Psoas muscle (tissue), 8 donors: Measurements from ENCODE around the gene GALNT9. TPM values are rescaled to one million over a fixed set of nuclear protein-coding genes. Genes with fewer than 3 reads are reported as not detected.
A peak's percentile ranks its signal among the peaks of the same experiment; 100 is the strongest.

Experiments
- ATAC-seq, 4 donors: fragments of 200-7000 bp; cut with Tn5 transposase; one replicate each; pipeline ENCODE4 v1.9.1; 2020; ENCODE audit warnings: moderate library complexity in 3 of 4, mild to moderate bottlenecking in 2 of 4
- DNase-seq, 2 donors: peaks; one replicate each; pipeline ENCODE4 v3.0.0-alpha.2; 2020
- H3K27ac ChIP-seq: fragments of 200-600 bp; one replicate; pipeline ENCODE4 v1.8.0; 2022
- H3K27me3 ChIP-seq, 3 donors: fragments of 200-600 bp in 1 of 3; one replicate each; pipeline versions ENCODE4 v1.6.1 to v1.8.0; 2013 to 2022; ENCODE audit warnings: low read length in 2 of 3, mild to moderate bottlenecking in 2 of 3, moderate library complexity in 1 of 3; ENCODE audit not compliant: insufficient read depth in 3 of 3
- H3K36me3 ChIP-seq, 2 donors: fragments of 200-600 bp in 1 of 2; one replicate each; pipeline versions ENCODE4 v1.6.1 to v1.8.0; 2013 to 2022; ENCODE audit warnings: low read depth in 1 of 2, mild to moderate bottlenecking in 1 of 2, moderate library complexity in 1 of 2; ENCODE audit not compliant: insufficient read depth in 1 of 2
- H3K4me1 ChIP-seq: fragments of 200-600 bp; one replicate; pipeline ENCODE4 v1.8.0; 2022
- H3K4me3 ChIP-seq: fragments of 200-600 bp; one replicate; pipeline ENCODE4 v1.8.0; 2022; ENCODE audit warnings: mild to moderate bottlenecking
- H3K9me3 ChIP-seq: fragments of 200-600 bp; one replicate; pipeline ENCODE4 v1.8.0; 2022
- WGBS, 3 donors: extraction: QIAGEN DNeasy Blood & Tissue Kit; methylation state at CpG; one replicate each; pipeline versions ENCODE4 v1.1.6 to v1.1.7; 2013; 5-methylcytosine and 5-hydroxymethylcytosine counted together
- intact Hi-C, 2 donors: fragments of 100-400 bp; cut with DNase I; formaldehyde crosslinking; loops; one replicate each; pipeline versions ENCODE4 v1.11.0 to v1.14.2; 2022
- polyA plus RNA-seq, 3 donors: library from polyadenylated mRNA; stranded (reverse); fragments of 200-250 nt; gene quantifications; one replicate each; pipeline ENCODE4 v1.2.3, GENCODE V29; 2013
- total RNA-seq, 4 donors: library from RNA; stranded (reverse); fragmentation: NEBNext Ultra II Directional in 2 of 4; extraction: Animal tissue kit (Norgen Biotek cat#: 25700) in 2 of 4; gene quantifications; one replicate each; pipeline versions ENCODE4 v1.2.1 to v1.2.4, GENCODE V29; 2021 to 2023
- TF ChIP-seq, protein P1 (sequence below): fragments of 200-600 bp; IDR thresholded peaks from one replicate; pipeline ENCODE4 v1.8.0; 2022; ENCODE audit warnings: antibody characterized with exemption
- donor health status: healthy with polysubstance abuse.
- donor health status: DM: no; HTN: no; CAD: no; lungs with moderate emphysema.
- donor health status: Bipolar disorder and iron deficiency.
- donor health status: healthy.
- donor health status: DM: yes; HTN: yes; CAD: no.
- donor health status: DM: no; HTN: no; CAD: no.
- donor health status: DM: no; HTN: no; CAD: no.
- donor health status: DM: yes; HTN: yes; CAD: no.

The GALNT9 gene
- total and polyA plus RNA-seq, 7 donors, result 0.01 to 0.21 (median 0.08) TPM; not detected in 4

- no peak for ATAC-seq
- H3K27ac ChIP-seq, result no peak overlapping the region
- 82 to 91% (median 86%) methylated on average over 23 of the region's 23 CpGs for WGBS, 3 donors
- no peak overlapping the region for H3K4me3 ChIP-seq
- H3K4me1 ChIP-seq, result no peaks in the 10 kb centered on the region
- TF ChIP-seq, protein P1, sequence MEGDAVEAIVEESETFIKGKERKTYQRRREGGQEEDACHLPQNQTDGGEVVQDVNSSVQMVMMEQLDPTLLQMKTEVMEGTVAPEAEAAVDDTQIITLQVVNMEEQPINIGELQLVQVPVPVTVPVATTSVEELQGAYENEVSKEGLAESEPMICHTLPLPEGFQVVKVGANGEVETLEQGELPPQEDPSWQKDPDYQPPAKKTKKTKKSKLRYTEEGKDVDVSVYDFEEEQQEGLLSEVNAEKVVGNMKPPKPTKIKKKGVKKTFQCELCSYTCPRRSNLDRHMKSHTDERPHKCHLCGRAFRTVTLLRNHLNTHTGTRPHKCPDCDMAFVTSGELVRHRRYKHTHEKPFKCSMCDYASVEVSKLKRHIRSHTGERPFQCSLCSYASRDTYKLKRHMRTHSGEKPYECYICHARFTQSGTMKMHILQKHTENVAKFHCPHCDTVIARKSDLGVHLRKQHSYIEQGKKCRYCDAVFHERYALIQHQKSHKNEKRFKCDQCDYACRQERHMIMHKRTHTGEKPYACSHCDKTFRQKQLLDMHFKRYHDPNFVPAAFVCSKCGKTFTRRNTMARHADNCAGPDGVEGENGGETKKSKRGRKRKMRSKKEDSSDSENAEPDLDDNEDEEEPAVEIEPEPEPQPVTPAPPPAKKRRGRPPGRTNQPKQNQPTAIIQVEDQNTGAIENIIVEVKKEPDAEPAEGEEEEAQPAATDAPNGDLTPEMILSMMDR, result no peak
- peaks cover 0 to 90% (median 35%) of the 10 kb centered on the region in 3 donors for H3K27me3 ChIP-seq
- H3K36me3 ChIP-seq, result no peaks in the 10 kb centered on the region
- DNase-seq, result peak; percentile 1 to 28
- intact Hi-C loops, result no loop called here
- no peaks in the 10 kb centered on the region for H3K9me3 ChIP-seq
Observed at GRCh38 chr12:132282031-132282949, 47.1 kb downstream of the GALNT9 start.

GRCh38 chr12:132281038-132281437, 48.4 kb downstream of the GALNT9 start:
- Histone ChIP-seq H3K4me1 (no peaks in the 10 kb centered on the region), H3K36me3 (no peaks in the 10 kb centered on the region), H3K27me3 (peaks cover 0 to 88% (median 36%) of the 10 kb centered on the region in 3 donors), H3K4me3 (no peak overlapping the region), H3K9me3 (no peaks in the 10 kb centered on the region), H3K27ac (no peak overlapping the region)
- WGBS, 3 donors, result 60 to 64% (median 62%) methylated on average over 19 of the region's 19 CpGs
- DNase-seq, result peak; percentile 4 to 37
- intact Hi-C loops, result no loop called here
- no peak for ATAC-seq
- TF ChIP-seq, protein P1, result no peak

DNA sequence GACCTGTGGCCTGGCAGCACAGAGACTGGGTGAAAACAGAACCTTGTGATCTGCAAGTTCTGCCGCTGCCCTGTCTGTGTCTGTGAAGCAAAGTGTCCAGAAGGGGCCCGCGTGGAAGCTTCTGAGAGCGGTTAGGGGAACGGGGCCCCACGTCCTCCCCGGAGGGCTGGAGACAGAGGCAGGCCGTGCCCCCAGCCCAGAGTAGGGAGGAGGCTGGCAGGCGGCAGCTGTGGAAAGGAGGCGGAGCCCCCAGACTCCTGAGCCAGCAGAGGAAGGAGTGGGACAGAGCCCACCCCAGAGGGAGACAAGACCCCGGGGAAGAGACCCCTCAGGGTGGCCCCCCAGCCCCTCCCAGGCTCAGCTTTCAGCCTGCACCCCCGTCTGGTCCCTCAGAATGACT, 49.0 kb downstream of the GALNT9 start:
- H3K27ac ChIP-seq, result no peak overlapping the region

DNA sequence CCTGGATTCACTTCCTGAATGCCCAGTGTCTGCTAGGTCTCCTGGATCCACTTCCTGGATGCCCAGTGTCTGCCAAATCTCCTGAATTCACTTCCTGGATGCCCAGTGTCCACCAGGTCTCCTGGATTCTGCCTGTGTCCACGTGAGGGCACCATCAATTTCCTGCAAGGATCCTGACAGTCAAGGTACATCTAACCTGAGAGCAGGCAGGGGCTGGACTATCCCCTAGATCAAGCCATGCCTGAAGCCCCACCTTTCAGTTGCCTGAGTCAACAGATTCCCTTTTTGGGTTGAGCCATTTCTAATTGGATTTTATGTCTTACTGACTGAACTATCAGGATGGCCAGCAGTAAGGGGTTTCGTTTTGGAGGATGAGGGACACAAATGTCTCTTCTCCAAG, 49.5 kb downstream of the GALNT9 start:
- DNase-seq, result no peak
- Histone ChIP-seq H3K4me1 (no peaks in the 10 kb centered on the region), H3K27me3 (peaks cover 0 to 88% (median 27%) of the 10 kb centered on the region in 3 donors), H3K9me3 (no peaks in the 10 kb centered on the region), H3K27ac (no peak overlapping the region), H3K36me3 (no peaks in the 10 kb centered on the region), H3K4me3 (no peak overlapping the region)
- WGBS, 3 donors, result 58 to 62% (median 61%) methylated on average over 2 of the region's 2 CpGs
- intact Hi-C loops, result no loop called here
- TF ChIP-seq, protein P1, result no peak
- ATAC-seq, result no peak

More for the DNA sequence above, 49.0 kb downstream of the GALNT9 start:
- Histone ChIP-seq H3K36me3 (no peaks in the 10 kb centered on the region), H3K4me3 (no peak overlapping the region), H3K9me3 (no peaks in the 10 kb centered on the region), H3K4me1 (no peaks in the 10 kb centered on the region), H3K27me3 (peaks cover 0 to 88% (median 31%) of the 10 kb centered on the region in 3 donors)
- WGBS, 3 donors, result 46 to 56% (median 50%) methylated on average over 9 to 12 of the region's 12 CpGs
- ATAC-seq (no peak), DNase-seq (peak; percentile 4 to 42)
- intact Hi-C loops, result no loop called here
- TF ChIP-seq, protein P1, result no peak
